ENCODE measurements around the gene BCL2L13. TPM values are rescaled to one million over a fixed set of nuclear protein-coding genes. Genes with fewer than 3 reads are reported as not detected.
A peak's percentile ranks its signal among the peaks of the same experiment; 100 is the strongest.
"Not testable (repeated sequence)": the region's sequence is repeated elsewhere in the genome, so short reads cannot be mapped to it uniquely, and the experiment has no call there.

BCL2L13 gene
- total RNA-seq, 1 donor from 2014 or later: 34.6 TPM

- Mint-ChIP-seq H3K4me3 (no peak overlapping the region), H3K9me3 (no peaks in the 10 kb centered on the region), H3K36me3 (ENCODE audit: low read depth) (no peaks in the 10 kb centered on the region), H3K4me1 (ENCODE audit: low read depth) (no peaks in the 10 kb centered on the region), H3K27me3 (ENCODE audit: insufficient read depth) (no peaks in the 10 kb centered on the region), H3K27ac (no peak overlapping the region)
- DNase-seq (ENCODE audit: low spot score): no peak
- intact Hi-C loops (cut with micrococcal nuclease): no loop called here
Observed at GRCh38 chr22:17744430-17744829, 105.9 kb downstream of the BCL2L13 start.

GRCh38 chr22:17746916-17747315 lies 108.4 kb downstream of the BCL2L13 start:
- intact Hi-C loops (cut with micrococcal nuclease): no loop called here
- no peak for DNase-seq (ENCODE audit: low spot score)
- no peak overlapping the region for H3K27ac Mint-ChIP-seq
- H3K27me3 Mint-ChIP-seq (ENCODE audit: insufficient read depth): no peaks in the 10 kb centered on the region
- no peak overlapping the region for H3K4me3 Mint-ChIP-seq
- H3K4me1 Mint-ChIP-seq (ENCODE audit: low read depth): no peaks in the 10 kb centered on the region
- no peaks in the 10 kb centered on the region for H3K36me3 Mint-ChIP-seq (ENCODE audit: low read depth)
- H3K9me3 Mint-ChIP-seq: no peaks in the 10 kb centered on the region

- no peaks in the 10 kb centered on the region for H3K9me3 Mint-ChIP-seq
- intact Hi-C loops (cut with micrococcal nuclease): loop anchor here (2.0 kb wide), 1 partner anchor 78 kb away; no protein-coding TSS in a partner anchor
Observed at GRCh38 chr22:17748555-17749353, 110.2 kb downstream of the BCL2L13 start.

GRCh38 chr22:17749605-17750395 lies 111.2 kb downstream of the BCL2L13 start:
- no peak for DNase-seq (ENCODE audit: low spot score)
- no peaks in the 10 kb centered on the region for H3K36me3 Mint-ChIP-seq (ENCODE audit: low read depth)
- H3K27me3 Mint-ChIP-seq (ENCODE audit: insufficient read depth): no peaks in the 10 kb centered on the region
- intact Hi-C loops (cut with micrococcal nuclease): loop anchor here (2.0 kb wide), 1 partner anchor 77 kb away; no protein-coding TSS in a partner anchor
- no peaks in the 10 kb centered on the region for H3K4me1 Mint-ChIP-seq (ENCODE audit: low read depth)
- H3K27ac Mint-ChIP-seq: no peak overlapping the region
- H3K4me3 Mint-ChIP-seq: no peak overlapping the region
- H3K9me3 Mint-ChIP-seq: no peaks in the 10 kb centered on the region

More at GRCh38 chr22:17748555-17749353, 110.2 kb downstream of the BCL2L13 start:
- no peak for DNase-seq (ENCODE audit: low spot score)
- Mint-ChIP-seq H3K27ac (no peak overlapping the region), H3K4me3 (no peak overlapping the region), H3K4me1 (ENCODE audit: low read depth) (no peaks in the 10 kb centered on the region), H3K36me3 (ENCODE audit: low read depth) (no peaks in the 10 kb centered on the region), H3K27me3 (ENCODE audit: insufficient read depth) (no peaks in the 10 kb centered on the region)

- DNase-seq (ENCODE audit: low spot score): no peak
- H3K36me3 Mint-ChIP-seq (ENCODE audit: low read depth): no peaks in the 10 kb centered on the region
- peaks cover 2% of the 10 kb centered on the region for H3K27me3 Mint-ChIP-seq (ENCODE audit: insufficient read depth)
- no peaks in the 10 kb centered on the region for H3K9me3 Mint-ChIP-seq
- no peak overlapping the region for H3K4me3 Mint-ChIP-seq
- no peaks in the 10 kb centered on the region for H3K4me1 Mint-ChIP-seq (ENCODE audit: low read depth)
- no peak overlapping the region for H3K27ac Mint-ChIP-seq
- intact Hi-C loops (cut with micrococcal nuclease): no loop called here
Observed at GRCh38 chr22:17751596-17751995, 113.0 kb downstream of the BCL2L13 start.

GRCh38 chr22:17753401-17753989 lies 114.9 kb downstream of the BCL2L13 start:
- peaks cover 2% of the 10 kb centered on the region for H3K27me3 Mint-ChIP-seq (ENCODE audit: insufficient read depth)
- no peak for DNase-seq (ENCODE audit: low spot score)
- H3K9me3 Mint-ChIP-seq: no peaks in the 10 kb centered on the region
- intact Hi-C loops (cut with micrococcal nuclease): no loop called here
- H3K27ac Mint-ChIP-seq: no peak overlapping the region
- no peaks in the 10 kb centered on the region for H3K4me1 Mint-ChIP-seq (ENCODE audit: low read depth)
- no peaks in the 10 kb centered on the region for H3K36me3 Mint-ChIP-seq (ENCODE audit: low read depth)
- H3K4me3 Mint-ChIP-seq: no peak overlapping the region

- no peaks in the 10 kb centered on the region for H3K4me1 Mint-ChIP-seq (ENCODE audit: low read depth)
- intact Hi-C loops (cut with micrococcal nuclease): loop anchor here (1.0 kb wide), 1 partner anchor 31 kb away; no protein-coding TSS in a partner anchor
Observed at GRCh38 chr22:17754233-17754925, 115.8 kb downstream of the BCL2L13 start.

GRCh38 chr22:17761138-17761488 lies 122.6 kb downstream of the BCL2L13 start:
- H3K27ac Mint-ChIP-seq: no peak overlapping the region
- H3K27me3 Mint-ChIP-seq (ENCODE audit: insufficient read depth): peaks cover 28% of the 10 kb centered on the region
- peaks cover 16% of the 10 kb centered on the region for H3K4me1 Mint-ChIP-seq (ENCODE audit: low read depth)
- no peaks in the 10 kb centered on the region for H3K9me3 Mint-ChIP-seq
- intact Hi-C loops (cut with micrococcal nuclease): no loop called here
- peaks cover 4% of the 10 kb centered on the region for H3K36me3 Mint-ChIP-seq (ENCODE audit: low read depth)
- H3K4me3 Mint-ChIP-seq: no peak overlapping the region
- DNase-seq (ENCODE audit: low spot score): no peak

More at GRCh38 chr22:17754233-17754925, 115.8 kb downstream of the BCL2L13 start:
- Mint-ChIP-seq H3K36me3 (ENCODE audit: low read depth) (no peaks in the 10 kb centered on the region), H3K27ac (no peak overlapping the region), H3K9me3 (no peaks in the 10 kb centered on the region), H3K4me3 (no peak overlapping the region), H3K27me3 (ENCODE audit: insufficient read depth) (peaks cover 2% of the 10 kb centered on the region)
- DNase-seq (ENCODE audit: low spot score): no peak

- H3K9me3 Mint-ChIP-seq; H3K27ac Mint-ChIP-seq; DNase-seq (ENCODE audit: low spot score); H3K4me3 Mint-ChIP-seq; intact Hi-C loops (cut with micrococcal nuclease): not testable (repeated sequence)
- Mint-ChIP-seq H3K36me3 (ENCODE audit: low read depth) (peaks cover 11% of the 10 kb centered on the region), H3K4me1 (ENCODE audit: low read depth) (peaks cover 26% of the 10 kb centered on the region), H3K27me3 (ENCODE audit: insufficient read depth) (peaks cover 33% of the 10 kb centered on the region)
Observed at GRCh38 chr22:17763442-17763841, 124.9 kb downstream of the BCL2L13 start.

GRCh38 chr22:17764036-17764435 lies 125.5 kb downstream of the BCL2L13 start:
- peaks cover 11% of the 10 kb centered on the region for H3K36me3 Mint-ChIP-seq (ENCODE audit: low read depth)
- H3K4me3 Mint-ChIP-seq: no peak overlapping the region
- no peaks in the 10 kb centered on the region for H3K9me3 Mint-ChIP-seq
- peaks cover 26% of the 10 kb centered on the region for H3K4me1 Mint-ChIP-seq (ENCODE audit: low read depth)
- H3K27ac Mint-ChIP-seq: no peak overlapping the region
- no peak for DNase-seq (ENCODE audit: low spot score)
- peaks cover 33% of the 10 kb centered on the region for H3K27me3 Mint-ChIP-seq (ENCODE audit: insufficient read depth)
- intact Hi-C loops (cut with micrococcal nuclease): no loop called here

- Mint-ChIP-seq H3K27me3 (ENCODE audit: insufficient read depth) (peaks cover 33% of the 10 kb centered on the region), H3K36me3 (ENCODE audit: low read depth) (peaks cover 11% of the 10 kb centered on the region), H3K4me1 (ENCODE audit: low read depth) (peaks cover 26% of the 10 kb centered on the region)
- intact Hi-C loops (cut with micrococcal nuclease); DNase-seq (ENCODE audit: low spot score); H3K4me3 Mint-ChIP-seq; H3K27ac Mint-ChIP-seq; H3K9me3 Mint-ChIP-seq: not testable (repeated sequence)
Observed at GRCh38 chr22:17764852-17765251, 126.3 kb downstream of the BCL2L13 start.

- intact Hi-C loops (cut with micrococcal nuclease): loop anchor here (1.0 to 2.0 kb wide), 4 partner anchors 10 to 509 kb away; no protein-coding TSS in a partner anchor
- DNase-seq (ENCODE audit: low spot score): peak; percentile 53
- Mint-ChIP-seq H3K4me1 (ENCODE audit: low read depth) (peaks cover 42% of the 10 kb centered on the region), H3K9me3 (no peaks in the 10 kb centered on the region), H3K27me3 (ENCODE audit: insufficient read depth) (peaks cover 40% of the 10 kb centered on the region), H3K27ac (peak overlapping the region; percentile 74), H3K4me3 (peak overlapping the region; percentile 44), H3K36me3 (ENCODE audit: low read depth) (peaks cover 8% of the 10 kb centered on the region)
Observed at GRCh38 chr22:17767233-17768065, 128.9 kb downstream of the BCL2L13 start.

Data from activated T-helper 1 cell treated with anti-CD3 and anti-CD28 coated beads, Interleukin-12 subunit alpha, Interleukin-12 subunit beta, Interleukin-2, Interleukin-4 antibody, amounts not matched to agents 30 ng/mL and 10 ng/mL and 1 ng/mL, durations not matched to agents 14 hours and 24 hours and 36 hours (primary cell).